H1 (cell line): ENCODE results near the gene CLASP2. TPM values are rescaled to one million over a fixed set of nuclear protein-coding genes. Genes with fewer than 3 reads are reported as not detected.

ENCODE experiments used
- CHD7 ChIP-seq: fragments of 300-600 bp; sonication (generic); IDR thresholded peaks from 2 replicates; pipeline ENCODE4 v1.7.1; 2012; ENCODE audit warnings: low read length, moderate library complexity, mild to moderate bottlenecking, inconsistent platforms; ENCODE audit not compliant: insufficient replicate concordance
- polyA plus RNA-seq, 7 experiments: library from polyadenylated mRNA; depleted of rRNA in 3 of 7; stranded (reverse) in 5 of 7; unstranded in 2 of 7; fragments of >200 nt in 5 of 7; fragments of 200-250 nt in 2 of 7; gene quantifications; 1 replicate in 5 of 7; 2 replicates in 1 of 7; 4 replicates in 1 of 7; pipeline versions ENCODE4 v1.2.1 to v1.2.3, GENCODE V29; 2011 to 2013; ENCODE audit warnings: missing spikeins in 2 of 7, mixed read lengths in 2 of 7
- total RNA-seq: library from RNA; stranded (reverse); fragmentation: NEBNext Ultra II Directional; extraction: Animal tissue kit (Norgen Biotek cat#: 25700); gene quantifications from 2 replicates; pipeline ENCODE4 v1.2.1, GENCODE V29; 2021

Gene CLASP2
- total and polyA plus RNA-seq, 2 of the 8 experiments (the other 6 are each of a cell fraction or from before 2014, with no cell fraction given), result 21.7 to 58.0 TPM

- peak; percentile 93 for TF ChIP-seq CHD7
Observed at GRCh38 chr3:33578325-33579177, 139.5 kb downstream of the CLASP2 start (continued).
